ACHN (cell line): ENCODE data around the gene HERC6.
"Not testable (repeated sequence)": the region's sequence is repeated elsewhere in the genome, so short reads cannot be mapped to it uniquely, and the experiment has no call there.

Experiments
- DNase-seq: peaks from one replicate; pipeline ENCODE4 v3.0.0-alpha.2; 2015
- in situ Hi-C: cut with HindIII; loops from 2 replicates; pipeline ENCODE4 v1.10.0; 2017; ENCODE audit warnings: low sequenced_read_pairs, low pct_ligation_motif_present, low pct_unique_long_range_greater_than_20kb

HERC6 gene

DNA sequence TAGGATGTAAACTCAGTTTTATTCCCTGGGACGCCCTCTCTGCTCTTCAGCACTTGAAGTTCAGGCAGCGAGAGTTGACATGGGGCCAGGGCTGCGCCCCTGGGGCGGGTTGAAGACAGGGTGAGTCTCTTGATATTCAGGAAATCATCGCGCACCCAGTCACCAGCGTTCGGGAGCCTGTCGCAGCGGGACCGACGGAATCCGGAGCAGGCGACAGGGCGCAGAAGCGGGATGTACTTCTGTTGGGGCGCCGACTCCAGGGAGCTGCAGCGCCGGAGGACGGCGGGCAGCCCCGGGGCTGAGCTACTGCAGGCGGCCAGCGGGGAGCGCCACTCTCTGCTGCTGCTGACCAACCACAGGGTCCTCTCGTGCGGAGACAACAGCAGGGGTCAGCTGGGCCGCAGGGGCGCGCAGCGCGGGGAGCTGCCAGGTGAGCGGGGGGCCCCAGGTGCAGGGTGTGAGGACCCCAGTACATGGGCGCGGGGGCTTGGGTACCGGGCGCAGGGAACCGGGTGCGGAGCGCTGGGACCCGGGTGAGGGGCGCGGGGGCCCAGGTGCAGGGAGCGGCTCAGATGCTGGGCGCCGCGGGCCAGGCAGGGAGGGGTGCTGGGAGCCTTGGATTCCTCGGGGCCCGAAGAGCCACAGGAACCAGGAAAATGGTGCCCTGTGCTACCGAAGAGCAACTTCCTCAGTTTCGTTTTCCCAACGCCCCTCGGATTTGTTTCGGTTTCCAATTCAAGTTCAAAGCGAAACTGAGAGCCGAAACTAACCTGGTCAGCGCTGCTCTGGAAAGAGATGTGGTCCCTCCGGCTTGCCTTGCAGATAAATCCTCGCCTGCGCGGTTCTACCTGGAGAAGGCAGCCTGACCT lies at the start of gene HERC6:
TSS of gene HERC6 (plus strand) at position 162 of the 869 bp plus-strand sequence. CDS start at position 232, 70 bp downstream.
- DNase-seq = peak; percentile 90
- in situ Hi-C loops = no loop called here

DNA sequence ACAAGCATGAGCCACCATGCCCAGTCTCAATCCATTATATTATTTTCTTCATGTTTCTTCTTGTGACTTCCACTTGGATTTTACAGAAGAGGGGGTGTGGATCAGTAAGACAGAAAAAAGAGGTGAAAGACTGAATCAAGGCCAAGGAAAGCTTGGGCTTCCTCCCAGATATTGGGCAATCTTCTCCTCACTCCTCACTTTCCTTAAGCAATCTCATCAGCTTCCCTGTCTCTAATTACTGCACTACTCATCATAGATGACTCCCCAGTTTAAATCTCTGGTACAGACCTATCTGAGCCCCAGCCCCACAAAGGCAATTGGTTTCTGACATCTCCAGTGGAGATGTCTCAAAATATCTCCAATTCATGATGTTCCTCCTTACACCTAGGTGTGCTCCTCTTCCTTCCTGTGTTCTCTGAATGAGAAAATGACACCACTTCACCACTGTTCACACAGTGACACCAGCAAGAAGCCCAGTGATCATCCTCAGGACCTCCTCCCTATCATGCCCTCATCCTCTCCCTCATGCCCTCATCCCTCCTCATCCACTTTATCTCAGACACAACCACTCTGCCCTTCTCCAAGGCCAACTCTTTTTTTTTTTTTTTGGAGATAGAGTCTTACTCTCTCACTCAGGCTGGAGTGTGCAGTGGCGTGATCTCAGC lies 44.8 kb upstream of the HERC6 start:
- DNase-seq = no peak
- in situ Hi-C loops = no loop called here

DNA sequence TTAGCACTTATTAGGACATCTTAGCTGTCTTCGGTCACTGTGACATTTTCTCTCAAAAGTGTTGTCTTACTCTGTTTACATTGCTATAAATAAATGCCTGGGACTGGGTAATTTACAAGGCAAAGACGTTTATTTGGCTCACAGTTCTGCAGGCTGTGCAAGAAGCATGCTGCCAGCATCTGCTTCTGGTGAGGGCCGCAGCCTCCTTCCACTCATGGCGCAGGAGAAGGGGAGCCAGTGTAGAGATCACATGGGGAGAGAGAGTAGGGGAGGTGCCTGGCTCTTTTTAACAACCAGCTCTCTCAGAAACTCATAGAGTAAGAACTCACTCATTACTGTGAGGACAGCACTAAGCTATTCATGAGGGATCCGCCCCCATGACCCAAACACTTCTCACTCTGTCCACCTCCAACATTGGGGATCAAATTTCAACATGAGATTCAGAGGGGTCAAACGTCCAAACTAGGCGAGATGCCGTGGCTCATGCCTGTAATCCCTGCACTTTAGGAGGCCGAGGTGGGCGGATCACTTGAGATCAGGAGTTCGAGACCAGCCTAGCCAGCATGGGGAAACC lies 43.5 kb upstream of the HERC6 start:
- in situ Hi-C loops = no loop called here
- no peak for DNase-seq

DNA sequence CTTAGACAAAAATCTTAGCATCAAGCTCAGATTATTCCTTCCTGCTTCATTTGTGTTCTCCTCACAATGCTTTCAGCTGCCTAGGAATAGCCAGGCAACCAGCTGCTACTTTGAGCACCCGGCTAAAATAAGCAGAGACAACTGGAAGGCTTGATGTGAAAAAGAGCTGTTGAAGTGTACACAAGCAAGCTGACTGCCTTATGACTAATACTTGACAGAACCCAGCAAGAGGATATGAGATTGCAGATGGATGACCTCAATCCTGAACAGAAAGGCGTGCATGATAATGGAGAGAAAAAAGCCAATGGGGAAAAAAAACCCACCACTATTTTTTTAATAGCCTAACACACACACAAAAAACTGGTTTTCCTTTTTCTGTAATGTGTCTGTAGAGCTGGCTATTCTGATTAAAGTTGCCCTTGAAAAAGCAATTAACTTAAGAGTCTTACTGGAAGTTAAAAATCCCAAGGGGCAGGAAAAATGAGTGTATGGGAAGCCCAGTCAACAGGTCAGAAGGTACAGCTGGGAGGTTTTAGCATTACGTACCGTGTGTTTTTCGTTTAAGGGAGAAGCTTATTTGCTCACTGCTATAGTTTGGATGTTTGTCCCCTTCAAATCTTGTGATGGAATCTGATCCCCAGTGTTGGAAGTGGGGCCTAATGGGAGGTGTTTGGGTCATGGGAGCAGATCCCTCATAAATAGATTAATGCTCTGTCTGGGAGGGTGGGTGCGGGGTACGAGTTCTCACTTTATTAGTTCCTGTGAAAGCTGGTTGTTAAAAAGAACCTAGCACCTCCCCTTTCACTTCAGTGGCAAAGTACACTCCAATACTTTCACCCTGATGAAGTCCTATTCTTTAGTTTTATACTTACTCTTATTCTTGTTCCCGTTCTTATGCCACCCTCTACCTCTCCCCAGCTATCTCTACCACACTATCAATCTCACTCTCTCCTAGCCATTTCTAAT lies 37.1 kb upstream of the HERC6 start:
- DNase-seq = peak; percentile 71
- in situ Hi-C loops = no loop called here

DNA sequence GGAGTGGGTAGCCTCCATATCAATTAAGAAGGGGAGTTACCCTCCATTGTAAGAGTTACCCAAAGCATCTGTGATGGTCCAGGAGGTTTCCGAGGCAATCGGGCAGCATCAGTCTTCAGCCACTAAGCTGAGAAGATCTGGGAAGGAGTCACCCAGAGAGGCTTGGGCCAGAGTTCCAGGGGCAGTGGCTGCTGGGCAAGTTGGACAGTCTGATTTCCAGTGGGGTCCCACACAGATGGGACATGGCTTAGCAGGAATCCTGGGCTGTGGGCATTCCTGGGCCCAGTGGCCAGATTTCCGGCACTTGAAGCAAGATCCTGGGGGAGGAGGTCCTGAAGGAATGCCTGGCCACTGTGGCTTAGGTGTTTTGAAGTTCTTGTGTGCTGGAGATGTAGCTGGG lies 31.8 kb upstream of the HERC6 start:
- DNase-seq, in situ Hi-C loops: not testable (repeated sequence)

DNA sequence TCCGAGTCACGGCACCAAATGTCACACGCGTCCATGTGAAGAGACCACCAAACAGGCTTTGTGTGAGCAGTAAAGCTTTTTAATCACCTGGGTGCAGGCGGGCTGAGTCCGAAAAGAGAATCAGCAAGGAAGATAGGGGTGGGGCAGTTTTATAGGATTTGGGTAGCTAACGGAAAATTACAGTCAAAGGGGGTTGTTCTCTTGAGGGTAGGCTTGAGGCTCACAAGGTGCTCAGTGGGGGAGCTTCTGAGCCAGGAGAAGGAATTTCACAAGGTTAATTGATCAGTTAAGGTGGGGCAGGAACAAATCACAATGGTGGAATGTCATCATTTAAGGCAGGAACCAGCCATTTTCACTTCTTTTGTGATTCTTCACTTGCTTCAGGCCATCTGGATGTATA lies 29.9 kb upstream of the HERC6 start:
- not testable (repeated sequence) for DNase-seq

DNA sequence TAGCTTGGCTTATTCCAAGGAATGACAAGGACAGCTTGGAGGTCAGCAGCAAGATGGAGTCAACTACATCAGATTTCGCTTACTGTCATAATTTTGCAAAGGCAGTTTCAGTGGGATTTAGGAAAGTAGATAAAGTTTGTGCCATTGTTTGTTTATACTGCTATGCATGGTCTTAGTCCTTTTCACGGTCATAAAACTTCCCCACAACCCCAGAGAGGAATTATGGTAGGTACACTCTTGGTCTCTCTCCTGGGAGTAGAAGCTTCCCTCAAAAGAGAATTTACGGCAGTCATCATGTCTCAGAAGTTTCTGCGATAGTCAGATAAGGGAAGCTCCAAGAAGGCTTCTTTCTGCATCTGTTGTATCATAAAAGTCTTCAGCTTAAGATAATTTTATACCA lies 27.9 kb upstream of the HERC6 start:
- no peak for DNase-seq
- in situ Hi-C loops = no loop called here

More for the DNA sequence above, 29.9 kb upstream of the HERC6 start:
- in situ Hi-C loops = not testable (repeated sequence)

DNA sequence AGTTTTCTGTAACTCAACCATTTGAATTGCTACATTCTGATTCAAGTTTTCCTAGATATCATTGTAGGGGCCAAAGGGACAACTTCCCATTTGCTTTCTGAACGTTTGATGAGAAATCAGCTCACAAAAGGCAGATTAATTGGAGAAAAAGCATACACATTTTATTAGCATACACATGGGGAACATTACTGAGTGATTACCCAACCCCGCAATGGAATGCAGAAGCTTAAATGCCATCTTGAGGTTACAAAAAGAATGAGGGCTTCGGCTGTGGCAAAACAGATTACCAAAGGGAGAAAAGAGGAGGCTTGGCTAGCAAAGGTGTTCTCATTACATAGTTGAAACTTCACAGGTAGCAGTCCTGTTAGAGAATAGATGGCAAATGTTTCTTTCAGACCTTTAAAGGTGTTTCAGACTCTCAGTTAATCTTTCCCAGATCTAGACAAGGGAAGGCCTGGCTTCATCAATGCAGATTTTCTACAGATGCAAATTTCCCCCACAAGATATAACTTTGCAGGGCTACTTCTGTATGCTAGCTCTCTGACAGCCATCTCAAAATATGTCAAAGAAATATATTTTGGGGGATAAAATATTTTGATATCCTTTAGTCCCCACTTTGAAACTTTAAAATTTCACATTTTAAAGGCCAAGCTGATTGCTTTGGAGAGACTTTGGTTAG lies 26.5 kb upstream of the HERC6 start:
- in situ Hi-C loops = no loop called here
- DNase-seq = peak; percentile 28

DNA sequence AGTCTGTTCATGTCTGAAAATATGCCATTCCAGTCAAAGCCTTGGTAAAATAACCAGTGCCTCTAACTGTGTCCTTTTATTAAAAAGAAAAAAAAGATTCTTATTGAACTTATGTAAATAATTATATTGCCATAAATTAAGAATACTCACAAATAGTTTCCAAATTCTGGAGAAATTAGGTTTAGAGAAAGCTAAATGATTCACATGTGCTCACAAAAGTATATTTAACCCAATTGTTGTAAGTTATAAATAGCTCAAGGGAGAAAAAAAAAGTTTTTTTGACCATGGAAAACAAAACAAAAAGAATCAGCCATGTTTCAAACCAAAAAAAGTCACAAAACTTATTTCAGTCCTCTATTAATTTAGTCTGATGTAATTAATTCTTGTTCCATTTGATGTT lies 25.3 kb upstream of the HERC6 start:
- in situ Hi-C loops = no loop called here

DNA sequence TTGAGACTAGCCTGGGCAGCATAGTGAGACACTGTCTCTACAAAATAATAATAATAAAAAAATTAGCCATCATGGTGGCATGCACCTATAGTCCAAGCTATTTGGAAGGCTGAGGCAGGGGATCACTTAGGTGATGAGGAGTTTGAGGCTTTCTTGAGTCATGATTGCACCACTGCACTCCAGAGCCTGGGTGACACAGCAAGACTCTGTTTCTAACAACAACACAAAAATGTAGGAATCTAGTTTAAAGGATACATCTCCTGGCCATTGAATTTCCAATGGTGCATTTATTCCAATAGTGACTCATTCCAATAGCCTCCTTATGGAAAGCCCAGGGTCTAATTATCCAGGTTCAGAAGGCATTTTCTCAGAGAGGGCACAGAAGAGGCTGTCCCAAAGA lies 21.9 kb upstream of the HERC6 start:
- in situ Hi-C loops = no loop called here
- no peak for DNase-seq

More for the DNA sequence above, 25.3 kb upstream of the HERC6 start:
- no peak for DNase-seq

DNA sequence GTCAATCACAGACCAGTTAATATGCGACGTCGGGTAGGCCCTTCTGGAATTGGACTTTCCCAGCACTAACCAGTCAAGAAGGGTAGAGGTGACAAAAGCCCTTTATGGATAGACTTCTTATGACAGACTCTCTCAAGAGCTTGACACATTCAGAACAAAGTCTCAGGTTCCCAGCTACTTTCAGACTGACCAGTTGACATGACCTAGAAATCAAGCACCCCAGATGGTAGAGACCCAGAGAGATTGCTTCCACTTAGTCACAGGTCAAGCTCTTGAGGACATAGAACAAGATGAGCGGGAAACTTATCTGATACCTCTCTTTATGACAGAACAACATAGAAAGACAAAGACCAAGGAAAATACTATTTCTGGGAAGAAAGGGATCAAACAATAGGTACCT lies 21.4 kb upstream of the HERC6 start:
- in situ Hi-C loops = no loop called here
- DNase-seq = no peak

DNA sequence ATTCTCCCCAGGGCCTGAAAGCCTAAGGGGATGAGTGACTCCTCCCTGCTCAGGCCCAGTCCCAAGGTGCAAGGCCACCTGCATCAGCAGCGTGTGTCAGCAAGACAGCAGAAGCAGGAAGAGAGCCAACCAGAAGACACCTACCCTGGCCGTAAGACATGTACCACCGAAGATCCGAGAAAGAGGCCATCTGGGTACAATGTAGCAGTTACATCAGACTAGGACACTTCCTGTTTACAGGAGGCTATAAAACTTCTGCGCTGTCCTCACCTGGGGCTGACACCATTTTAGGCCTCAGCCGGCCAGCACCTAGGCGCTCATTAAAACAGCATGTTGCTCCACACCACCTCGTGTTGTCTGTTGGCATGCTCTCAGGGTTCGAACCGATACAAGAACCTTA lies 19.1 kb upstream of the HERC6 start:
- no peak for DNase-seq
- in situ Hi-C loops = no loop called here

DNA sequence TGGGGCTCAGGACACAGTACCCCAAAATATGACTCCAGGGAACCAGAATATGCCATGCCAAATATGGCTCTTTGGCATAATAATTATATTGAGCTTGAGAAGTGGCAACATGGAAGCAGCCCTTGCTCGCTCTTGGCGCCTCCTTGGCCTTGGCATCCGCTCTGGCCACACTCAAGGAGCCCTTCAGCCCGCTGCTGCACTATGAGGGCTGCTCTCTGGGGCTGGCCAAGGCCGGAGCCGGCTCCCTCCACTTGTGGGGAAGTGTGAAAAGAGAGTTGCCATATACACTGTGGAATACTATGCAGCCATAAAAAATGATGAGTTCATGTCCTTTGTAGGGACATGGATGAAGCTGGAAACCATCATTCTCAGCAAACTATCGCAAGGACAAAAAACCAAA lies 18.4 kb upstream of the HERC6 start:
- no peak for DNase-seq
- in situ Hi-C loops = no loop called here

DNA sequence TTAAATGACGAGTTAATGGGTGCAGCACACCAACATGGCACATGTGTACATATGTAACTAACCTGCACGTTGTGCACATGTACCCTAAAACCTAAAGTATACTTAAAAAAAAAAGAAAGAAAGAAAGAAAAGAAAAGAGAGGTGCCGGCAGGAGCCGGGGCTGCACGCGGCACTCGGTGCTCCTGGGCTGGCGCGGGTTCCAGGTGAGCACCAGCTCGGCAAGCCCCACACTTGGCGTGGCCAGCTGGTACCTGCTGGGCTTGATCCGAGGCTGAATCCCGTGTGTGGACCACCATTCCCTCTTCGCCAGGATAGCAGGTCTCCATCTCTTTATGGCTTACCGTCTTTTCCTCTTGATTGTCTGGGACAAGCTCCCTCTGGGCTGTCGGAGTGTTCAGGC lies 17.9 kb upstream of the HERC6 start:
- in situ Hi-C loops = no loop called here
- DNase-seq = no peak

DNA sequence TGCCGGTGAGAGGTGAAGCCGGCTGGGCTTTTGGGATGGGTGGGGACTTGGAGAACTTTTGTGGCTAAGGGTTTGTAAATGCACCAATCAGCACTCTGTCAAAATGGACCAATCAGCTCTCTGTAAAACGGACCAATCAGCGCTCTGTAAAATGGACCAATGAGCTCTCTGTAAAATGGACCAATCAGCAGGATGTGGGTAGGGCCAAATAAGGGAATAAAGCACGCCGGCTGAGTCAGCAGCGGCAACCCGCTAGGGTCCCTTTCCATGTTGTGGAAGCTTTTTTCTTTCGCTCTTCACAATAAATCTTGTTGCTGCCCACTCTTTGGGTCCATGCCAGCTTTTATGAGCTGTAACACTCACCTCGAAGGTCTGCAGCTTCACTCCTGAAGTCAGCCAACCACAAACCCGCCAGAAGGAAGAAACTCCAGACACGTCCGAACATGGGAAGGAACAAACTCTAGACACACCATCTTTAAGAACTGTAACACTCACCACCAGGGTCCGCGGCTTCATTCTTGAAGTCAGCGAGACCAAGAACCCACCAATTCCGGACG lies 17.4 kb upstream of the HERC6 start:
- in situ Hi-C loops, DNase-seq: not testable (repeated sequence)

DNA sequence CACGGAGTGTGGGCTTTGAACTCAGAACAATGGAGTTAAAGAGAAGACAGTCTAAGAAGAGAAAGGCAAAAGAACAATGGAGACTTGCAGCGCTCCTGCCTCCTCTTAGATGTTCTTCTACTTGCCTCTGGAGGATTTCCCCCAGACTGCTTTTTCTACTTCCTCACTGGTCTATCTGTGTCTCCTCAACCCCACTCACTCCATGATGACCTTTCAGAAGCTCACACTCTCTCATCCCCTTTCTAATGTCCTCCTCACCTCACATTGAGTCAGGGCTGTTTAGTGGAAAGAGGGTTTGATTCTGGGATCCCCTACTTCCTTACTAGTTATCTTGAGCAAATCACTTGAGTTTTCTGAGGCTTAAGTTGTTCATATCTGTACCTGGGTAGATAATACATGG lies 12.2 kb upstream of the HERC6 start:
- in situ Hi-C loops = no loop called here

DNA sequence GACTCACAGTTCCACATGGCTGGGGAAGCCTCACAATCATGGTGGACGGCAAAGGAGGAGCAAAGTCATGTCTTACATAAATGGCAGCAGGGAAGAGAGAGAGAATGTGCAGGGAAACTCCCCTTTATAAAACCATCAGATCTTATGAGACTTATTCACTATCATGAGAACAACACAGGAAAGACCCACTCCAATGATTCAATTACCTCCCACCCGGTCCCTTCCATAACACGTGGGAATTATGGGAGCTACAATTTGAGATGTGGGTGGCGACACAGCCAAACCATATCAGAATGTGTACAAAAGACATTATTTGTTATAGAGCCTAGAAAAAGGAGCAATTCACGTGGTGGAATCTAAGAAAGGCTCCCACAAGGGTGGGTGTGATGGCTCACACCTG lies 10.8 kb upstream of the HERC6 start:
- in situ Hi-C loops = no loop called here
- no peak for DNase-seq

More for the DNA sequence above, 12.2 kb upstream of the HERC6 start:
- DNase-seq = no peak
